MM.1S (cell line): ENCODE data around the gene STIL.

Source experiments
- DNase-seq: peaks from one replicate; pipeline ENCODE4 v3.0.0-alpha.2; 2015
- H2AFZ ChIP-seq: fragments of 300-600 bp; sonication (generic); 2 replicates; pipeline ENCODE4 v1.6.0; 2016; ENCODE audit warnings: antibody characterized with exemption, low read length
- H3F3A ChIP-seq: fragments of 300-600 bp; sonication (generic); 2 replicates; pipeline ENCODE4 v1.6.1; 2016; ENCODE audit warnings: mild to moderate bottlenecking, antibody characterized with exemption, low read length, moderate library complexity, mixed read lengths; ENCODE audit not compliant: insufficient read depth
- H3K27ac ChIP-seq: fragments of 300-600 bp; sonication (generic); 2 replicates; pipeline ENCODE4 v1.5.1; 2016; ENCODE audit warnings: mild to moderate bottlenecking, low read length
- H3K27me3 ChIP-seq: fragments of 300-600 bp; sonication (generic); replicated peaks from 2 replicates; pipeline ENCODE4 v1.6.0; 2016; ENCODE audit warnings: low read length; ENCODE audit not compliant: insufficient read depth
- H3K36me3 ChIP-seq: fragments of 300-600 bp; sonication (generic); replicated peaks from 2 replicates; pipeline ENCODE4 v1.6.1; 2016; ENCODE audit warnings: mild to moderate bottlenecking, low read length, mixed read lengths; ENCODE audit not compliant: insufficient read depth
- H3K4me1 ChIP-seq: fragments of 300-600 bp; sonication (generic); 2 replicates; pipeline ENCODE4 v1.6.1; 2016; ENCODE audit warnings: low read length, mixed read lengths
- H3K4me2 ChIP-seq: fragments of 300-600 bp; sonication (generic); 2 replicates; pipeline ENCODE4 v1.6.0; 2016; ENCODE audit warnings: low read depth, low read length
- H3K4me3 ChIP-seq: fragments of 300-600 bp; sonication (generic); 2 replicates; pipeline ENCODE4 v1.5.1; 2016; ENCODE audit warnings: low read length, mixed read lengths
- H3K79me2 ChIP-seq: fragments of 300-600 bp; sonication (generic); 2 replicates; pipeline ENCODE4 v1.6.1; 2016; ENCODE audit warnings: mixed run types, low read length, mixed read lengths
- H3K9ac ChIP-seq: fragments of 300-600 bp; sonication (generic); 2 replicates; pipeline ENCODE4 v1.6.1; 2016; ENCODE audit warnings: low read length, mixed read lengths
- H3K9me2 ChIP-seq: fragments of 300-600 bp; sonication (generic); replicated peaks from 2 replicates; pipeline ENCODE4 v1.6.1; 2016; ENCODE audit warnings: mild to moderate bottlenecking, low read length, mixed read lengths; ENCODE audit not compliant: insufficient read depth
- H3K9me3 ChIP-seq: fragments of 300-600 bp; sonication (generic); replicated peaks from 2 replicates; pipeline ENCODE4 v1.6.1; 2016; ENCODE audit warnings: mild to moderate bottlenecking, low read length, mixed read lengths; ENCODE audit not compliant: insufficient read depth
- H4K20me1 ChIP-seq: fragments of 300-600 bp; sonication (generic); 2 replicates; pipeline ENCODE4 v1.6.1; 2016; ENCODE audit warnings: mild to moderate bottlenecking, low read length, moderate library complexity, mixed read lengths; ENCODE audit not compliant: insufficient read depth
- CTCF ChIP-seq: fragments of 300-600 bp; sonication (generic); IDR thresholded peaks from 2 replicates; pipeline ENCODE4 v1.5.1; 2016; ENCODE audit warnings: antibody characterized with exemption, low read length, mixed read lengths
- EZH2 ChIP-seq: fragments of 300-600 bp; sonication (generic); optimal IDR thresholded peaks from 2 replicates; pipeline ENCODE3; 2017; ENCODE audit warnings: low read depth, mild to moderate bottlenecking, antibody characterized with exemption, low read length, mixed read lengths
- EZH2phosphoT487 ChIP-seq: fragments of 300-600 bp; sonication (generic); IDR thresholded peaks from 2 replicates; pipeline ENCODE4 v1.6.1; 2018; ENCODE audit warnings: antibody characterized with exemption, low read length

STIL gene

DNA sequence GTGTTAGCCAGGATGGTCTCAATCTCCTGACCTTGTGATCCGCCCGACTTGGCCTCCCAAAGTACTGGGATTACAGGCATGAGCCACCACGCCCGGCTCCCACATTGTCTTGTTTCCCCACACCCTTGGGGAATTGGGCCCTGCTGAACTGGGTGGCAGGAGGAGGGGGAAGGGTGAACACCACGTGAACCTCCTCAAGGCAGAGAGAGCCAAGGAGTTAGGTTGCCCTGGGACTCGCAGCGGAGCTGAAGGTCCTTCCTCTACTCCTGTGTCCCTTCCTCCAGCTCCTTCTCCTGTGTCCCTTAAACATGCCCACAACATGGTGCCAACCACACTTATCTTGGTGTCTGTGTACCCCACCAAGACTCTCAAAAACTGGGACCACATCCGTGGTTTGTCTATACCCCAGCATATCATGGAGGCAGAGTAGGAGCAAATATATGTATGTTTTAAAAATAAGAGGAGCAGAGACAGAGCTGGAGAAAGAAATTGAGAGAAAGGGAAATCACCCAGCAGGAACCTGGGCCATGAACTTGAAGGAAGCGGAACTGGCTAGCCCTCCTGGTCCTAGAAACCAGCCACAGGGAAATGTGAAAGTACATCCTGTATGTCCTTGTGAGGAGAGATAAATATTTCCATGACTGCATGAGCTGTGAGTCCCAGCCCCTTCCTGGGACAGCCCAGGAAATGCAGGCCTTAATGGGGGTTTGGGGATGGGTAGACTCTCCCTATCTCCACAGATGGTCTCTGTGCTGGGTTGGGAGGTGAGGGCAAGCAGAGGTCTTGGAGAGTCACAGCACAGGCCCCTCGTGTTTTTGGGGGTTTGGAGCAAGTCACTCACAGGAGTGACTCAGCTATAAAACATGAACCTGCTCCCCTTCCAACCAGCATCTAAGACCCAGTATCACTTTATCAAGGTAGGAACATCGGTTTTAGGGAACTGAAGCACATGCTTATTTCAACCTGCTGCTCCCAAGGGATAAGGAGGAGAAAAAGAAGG lies 72.5 kb downstream of the STIL start:
- H3K9me3 ChIP-seq: no peaks in the 10 kb centered on the region
- DNase-seq: no peak
- no peak overlapping the region for H3K27ac ChIP-seq
- H3K9ac ChIP-seq: no peak overlapping the region
- TF ChIP-seq CTCF (no peak), EZH2 (no peak), EZH2phosphoT487 (no peak)
- H4K20me1 ChIP-seq: no peaks in the 10 kb centered on the region
- H3K4me1 ChIP-seq: no peaks in the 10 kb centered on the region
- H3K27me3 ChIP-seq: no peaks in the 10 kb centered on the region
- H3K4me3 ChIP-seq: no peak overlapping the region
- H3K79me2 ChIP-seq: no peaks in the 10 kb centered on the region
- no peak overlapping the region for H3K4me2 ChIP-seq
- H3F3A ChIP-seq: no peaks in the 10 kb centered on the region
- no peaks in the 10 kb centered on the region for H3K36me3 ChIP-seq
- no peaks in the 10 kb centered on the region for H3K9me2 ChIP-seq
- no peak overlapping the region for H2AFZ ChIP-seq

GRCh38 chr1:47238935-47239592 lies 74.9 kb downstream of the STIL start:
- no peak overlapping the region for H3K27ac ChIP-seq
- TF ChIP-seq CTCF: no peak
- no peak for TF ChIP-seq EZH2
- no peak for TF ChIP-seq EZH2phosphoT487
- no peak overlapping the region for H2AFZ ChIP-seq
- H3K79me2 ChIP-seq: no peaks in the 10 kb centered on the region
- no peak for DNase-seq
- no peak overlapping the region for H3K4me2 ChIP-seq
- H3F3A ChIP-seq: no peaks in the 10 kb centered on the region
- H3K9me3 ChIP-seq: no peaks in the 10 kb centered on the region
- peaks cover under 1% of the 10 kb centered on the region; the same call in 1 of the 2 replicates for H3K27me3 ChIP-seq
- H3K36me3 ChIP-seq: no peaks in the 10 kb centered on the region
- no peaks in the 10 kb centered on the region for H3K4me1 ChIP-seq
- H4K20me1 ChIP-seq: no peaks in the 10 kb centered on the region
- H3K4me3 ChIP-seq: no peak overlapping the region
- H3K9me2 ChIP-seq: no peaks in the 10 kb centered on the region
- H3K9ac ChIP-seq: no peak overlapping the region

DNA sequence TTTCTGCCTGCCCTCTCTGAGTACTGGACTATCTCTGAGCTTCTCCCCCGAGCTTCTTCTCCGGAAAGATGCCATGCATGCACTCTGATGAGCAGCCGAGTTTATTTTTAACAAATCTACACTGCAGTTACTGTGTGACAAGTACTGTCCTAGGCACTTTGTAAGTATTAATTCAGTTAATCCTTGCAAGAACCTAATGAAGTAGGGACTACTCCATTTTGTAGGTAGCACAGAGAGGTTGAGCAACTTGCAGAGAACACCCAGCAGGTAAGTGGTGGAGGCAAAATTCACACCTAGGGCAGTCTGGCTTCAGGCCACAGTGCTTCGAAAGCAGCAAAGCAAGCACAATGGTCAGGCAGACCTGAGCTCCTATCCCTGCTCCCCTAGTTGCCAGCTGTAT lies 78.1 kb downstream of the STIL start:
- Histone ChIP-seq H3K9me3 (no peaks in the 10 kb centered on the region), H3K79me2 (no peaks in the 10 kb centered on the region), H3K27ac (no peak overlapping the region), H3K9me2 (no peaks in the 10 kb centered on the region), H3K36me3 (no peaks in the 10 kb centered on the region), H3K4me1 (no peaks in the 10 kb centered on the region), H2AFZ (no peak overlapping the region), H3K4me2 (no peak overlapping the region), H3K4me3 (no peak overlapping the region), H3F3A (no peaks in the 10 kb centered on the region), H4K20me1 (no peaks in the 10 kb centered on the region), H3K9ac (no peak overlapping the region), H3K27me3 (peaks cover 29% of the 10 kb centered on the region)
- TF ChIP-seq EZH2: no peak
- TF ChIP-seq CTCF: no peak
- no peak for TF ChIP-seq EZH2phosphoT487
- no peak for DNase-seq
